Measurements from ENCODE around the gene ALK.

- TF ChIP-seq POLR2A (IDR thresholded peaks at IDR 0.05) (no peak), CTCF (IDR thresholded peaks at IDR 0.05) (no peak)
Measured at GRCh38 chr2:29620890-29621289, 300.5 kb downstream of the ALK start.
